ENCODE data around the gene METTL27.
"Not testable (repeated sequence)": the region's sequence is repeated elsewhere in the genome, so short reads cannot be mapped to it uniquely, and the experiment has no call there.

METTL27 gene

DNA sequence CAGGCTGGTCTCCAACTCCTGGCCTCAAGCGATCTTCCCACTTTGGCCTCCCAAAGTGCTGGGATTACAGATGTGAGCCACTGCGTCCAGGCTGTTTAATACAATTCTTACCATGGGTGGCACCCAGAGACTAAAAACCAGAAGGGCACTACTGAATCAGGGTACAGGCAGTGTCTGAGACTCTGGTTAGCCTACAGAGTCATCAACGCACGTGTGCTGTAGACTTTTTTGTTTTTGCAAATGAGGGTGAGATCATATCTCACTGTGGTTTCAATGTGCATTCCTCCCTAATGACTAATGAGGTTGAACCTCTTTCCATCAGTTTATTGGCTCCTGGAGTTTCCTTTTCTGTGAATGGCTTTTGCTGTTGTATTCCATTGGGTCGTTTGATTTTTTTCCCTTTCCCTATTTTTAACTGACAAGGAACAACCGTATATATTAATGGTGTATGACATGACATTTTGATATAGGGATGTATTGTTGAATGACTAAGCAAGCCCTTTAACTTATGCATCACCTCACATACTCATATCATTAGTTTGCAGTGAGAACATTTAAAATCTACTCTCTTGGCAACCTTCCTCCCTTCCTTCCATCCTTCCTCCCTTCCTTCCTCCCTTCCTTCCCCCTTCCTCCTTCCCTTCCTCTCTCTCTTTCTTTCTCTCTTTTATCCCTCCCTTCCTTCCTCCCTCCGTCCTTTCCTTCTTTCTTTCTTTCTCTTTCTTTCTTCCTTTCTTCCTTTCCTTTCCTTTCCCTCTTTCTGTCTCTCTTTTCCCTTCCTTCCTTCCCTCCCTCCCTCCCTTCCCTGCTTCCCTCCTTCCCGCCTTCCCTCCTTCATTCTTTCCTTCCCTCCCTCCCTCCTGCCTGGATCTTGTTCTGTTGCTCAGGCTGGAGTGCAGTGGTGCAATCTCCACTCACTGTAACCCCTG lies 9.4 kb upstream of the METTL27 start:
- H3K9me3 ChIP-seq, result no peaks in the 10 kb centered on the region
- H3K4me2 ChIP-seq, result no peak overlapping the region
- TF ChIP-seq Cebpa-rat (IDR thresholded peaks at IDR 0.05), result no peak
- no peaks in the 10 kb centered on the region for H3K36me3 ChIP-seq
- H3K27me3 ChIP-seq, result peaks cover 27% of the 10 kb centered on the region
- no peak overlapping the region for H3K9ac ChIP-seq
- H3K4me3 ChIP-seq, result no peak overlapping the region
- H3K27ac ChIP-seq, result no peak overlapping the region
- H4K20me1 ChIP-seq, result no peaks in the 10 kb centered on the region
- H3K4me1 ChIP-seq, result peaks cover 26% of the 10 kb centered on the region

DNA sequence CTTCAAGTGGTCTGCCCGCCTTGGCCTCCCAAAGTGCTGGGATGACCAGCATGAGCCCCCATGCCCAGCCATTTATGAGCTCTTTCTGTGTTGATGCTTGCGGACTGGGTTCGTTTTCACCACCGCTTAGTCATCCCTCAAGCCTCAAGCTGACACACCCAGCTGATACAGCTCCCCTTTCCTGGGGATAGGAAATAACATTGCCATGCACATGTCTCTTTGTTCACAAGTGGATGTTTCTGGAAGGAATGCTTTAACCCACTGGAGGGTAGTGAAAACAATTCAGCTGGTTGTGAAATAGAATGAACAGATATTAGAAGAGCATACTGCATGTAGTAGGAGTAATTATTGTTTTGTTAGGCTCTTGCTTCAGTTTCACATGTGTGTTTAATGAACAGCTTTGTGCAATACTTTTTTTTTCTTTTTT lies 8.5 kb upstream of the METTL27 start:
- Histone ChIP-seq H3K27ac (no peak overlapping the region), H3K9ac (no peak overlapping the region), H3K4me2 (no peak overlapping the region)

DNA sequence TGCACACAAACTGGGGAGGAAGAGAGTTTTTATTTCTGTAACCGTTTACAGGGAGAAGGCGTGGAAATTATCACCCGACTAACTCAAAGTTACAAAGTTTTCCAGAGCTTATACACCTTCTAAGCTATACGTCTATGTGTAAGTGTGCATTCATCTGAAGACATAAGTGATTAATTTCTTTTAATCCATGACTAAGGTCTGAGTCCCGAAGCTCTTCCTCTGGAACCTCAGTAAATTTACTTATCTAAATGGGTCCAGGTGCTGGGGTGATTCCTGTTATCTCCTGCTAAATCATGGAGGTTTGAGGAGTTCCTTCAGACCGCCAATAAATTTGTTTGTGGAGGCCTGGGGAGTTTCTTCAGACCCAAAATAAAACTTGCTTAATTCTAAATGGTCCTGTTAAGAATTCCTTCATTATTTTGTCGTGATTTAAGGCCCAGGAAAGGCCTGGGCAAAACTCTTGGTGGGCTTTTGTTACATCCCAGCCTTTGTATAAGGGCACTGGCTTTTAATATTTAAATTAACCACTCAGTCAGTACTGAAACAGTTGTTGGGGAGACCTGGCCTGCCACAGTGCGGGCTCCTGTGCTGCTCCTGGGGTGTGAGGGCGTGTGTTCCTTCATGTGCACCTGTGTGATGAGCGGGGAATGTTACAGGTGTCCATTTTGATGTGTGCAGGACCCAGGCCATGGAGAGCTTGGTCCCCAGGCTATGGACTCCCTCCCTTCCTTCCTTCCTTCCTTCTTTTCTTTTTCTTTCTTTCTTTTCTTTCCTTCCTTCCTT lies 5.8 kb upstream of the METTL27 start:
- no peak overlapping the region for H3K27ac ChIP-seq
- peaks cover 29% of the 10 kb centered on the region for H3K4me1 ChIP-seq
- TF ChIP-seq Cebpa-rat (IDR thresholded peaks at IDR 0.05), result no peak

More for the DNA sequence above, 8.5 kb upstream of the METTL27 start:
- no peaks in the 10 kb centered on the region for H4K20me1 ChIP-seq
- TF ChIP-seq Cebpa-rat (IDR thresholded peaks at IDR 0.05), result no peak
- no peaks in the 10 kb centered on the region for H3K36me3 ChIP-seq
- H3K9me3 ChIP-seq, result no peaks in the 10 kb centered on the region
- peaks cover 21% of the 10 kb centered on the region for H3K4me1 ChIP-seq
- H3K27me3 ChIP-seq, result peaks cover 27% of the 10 kb centered on the region
- H3K4me3 ChIP-seq, result no peak overlapping the region

DNA sequence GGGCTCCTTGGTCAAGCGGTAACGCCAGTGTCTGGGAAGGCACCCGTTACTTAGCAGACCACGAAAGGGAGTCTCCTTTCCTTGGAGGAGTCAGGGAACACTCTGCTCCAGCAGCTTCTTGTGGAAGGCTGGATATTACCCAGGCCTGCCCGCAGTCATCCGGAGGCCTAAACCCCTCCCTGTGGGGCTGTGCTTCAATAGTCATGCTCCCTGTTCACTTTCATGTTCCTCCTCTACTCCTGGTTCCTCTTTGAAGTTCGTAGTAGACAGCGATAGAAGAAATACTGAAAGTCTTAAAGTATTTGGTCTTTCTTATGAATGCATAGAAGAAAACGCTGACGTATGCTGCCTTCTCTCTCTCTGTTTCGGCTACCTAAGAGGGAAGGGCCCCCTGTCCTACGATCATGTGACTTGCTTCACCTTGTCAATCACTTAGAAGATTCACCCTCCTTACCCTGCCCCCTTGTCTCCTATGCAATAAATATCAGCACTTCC lies 3.4 kb upstream of the METTL27 start:
- not testable (repeated sequence) for H3K27me3 ChIP-seq, H3K4me2 ChIP-seq, H4K20me1 ChIP-seq, H3K9me3 ChIP-seq, H3K4me3 ChIP-seq, H3K9ac ChIP-seq, H3K36me3 ChIP-seq, H3K27ac ChIP-seq
- peaks cover 42% of the 10 kb centered on the region for H3K4me1 ChIP-seq

More for the DNA sequence above, 5.8 kb upstream of the METTL27 start:
- H3K36me3 ChIP-seq, result no peaks in the 10 kb centered on the region
- no peak overlapping the region for H3K4me3 ChIP-seq
- no peak overlapping the region for H3K9ac ChIP-seq
- peaks cover under 1% of the 10 kb centered on the region for H3K27me3 ChIP-seq
- no peaks in the 10 kb centered on the region for H3K9me3 ChIP-seq
- H4K20me1 ChIP-seq, result no peaks in the 10 kb centered on the region
- H3K4me2 ChIP-seq, result no peak overlapping the region

DNA sequence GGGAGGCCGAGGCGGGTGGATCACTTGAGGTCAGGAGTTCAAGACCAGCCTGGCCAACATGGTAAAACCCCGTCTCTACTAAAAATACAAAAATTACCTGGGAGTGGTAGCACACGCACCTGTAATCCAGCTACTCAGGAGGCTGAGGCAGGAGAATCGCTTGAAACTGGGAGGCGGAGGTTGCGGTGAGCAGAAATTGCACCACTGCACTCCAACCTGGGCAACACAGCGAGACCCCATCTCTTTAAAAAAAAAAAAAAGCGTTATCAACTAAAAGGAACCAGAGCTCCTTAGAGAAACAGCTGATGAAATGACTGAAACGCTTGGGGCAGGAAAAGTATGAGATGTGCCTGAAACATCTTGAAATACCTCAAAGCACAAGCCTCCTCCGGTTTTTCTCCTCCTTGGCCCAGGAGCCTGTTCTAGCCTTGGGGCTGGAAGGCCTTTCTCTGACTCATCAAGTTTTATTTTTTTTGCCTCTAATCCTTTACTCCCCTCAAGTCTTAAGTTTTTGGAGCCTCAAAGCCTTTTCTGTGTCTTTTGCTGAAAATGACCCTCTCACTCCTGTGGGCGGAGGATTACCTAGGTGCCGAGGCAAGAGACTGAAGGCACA lies 2.6 kb upstream of the METTL27 start:
- Histone ChIP-seq H3K9ac (no peak overlapping the region), H4K20me1 (no peaks in the 10 kb centered on the region), H3K4me1 (peaks cover 39% of the 10 kb centered on the region), H3K27ac (no peak overlapping the region), H3K4me2 (no peak overlapping the region), H3K9me3 (no peaks in the 10 kb centered on the region), H3K27me3 (no peaks in the 10 kb centered on the region), H3K4me3 (no peak overlapping the region), H3K36me3 (no peaks in the 10 kb centered on the region)
- TF ChIP-seq Cebpa-rat (IDR thresholded peaks at IDR 0.05), result no peak

DNA sequence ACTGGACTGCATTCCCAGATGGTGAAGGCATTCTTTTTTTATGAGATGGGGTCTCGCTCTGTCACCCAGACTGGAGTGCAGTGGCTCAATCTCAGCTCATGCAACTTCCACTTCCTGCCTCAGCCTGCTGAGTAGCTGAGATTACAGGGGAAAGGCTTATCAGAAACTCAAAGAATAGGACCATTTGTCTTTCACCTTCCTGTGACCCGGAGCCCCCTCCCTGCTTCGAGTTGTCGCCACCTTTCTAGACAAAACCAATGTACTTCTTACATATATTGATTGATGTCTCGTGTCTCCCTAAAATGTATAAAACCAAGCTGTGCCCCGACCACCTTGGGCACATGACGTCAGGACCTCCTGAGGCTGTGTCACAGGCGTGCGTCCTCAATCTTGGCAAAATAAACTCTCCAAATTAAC lies 1.8 kb upstream of the METTL27 start:
- peaks cover 31% of the 10 kb centered on the region for H3K4me1 ChIP-seq
- no peaks in the 10 kb centered on the region for H3K27me3 ChIP-seq
- no peak overlapping the region for H3K4me3 ChIP-seq
- H4K20me1 ChIP-seq, result no peaks in the 10 kb centered on the region
- H3K9me3 ChIP-seq, result no peaks in the 10 kb centered on the region
- peak overlapping the region; percentile 87 for H3K4me2 ChIP-seq
- no peak overlapping the region for H3K27ac ChIP-seq
- TF ChIP-seq Cebpa-rat (IDR thresholded peaks at IDR 0.05), result no peak
- no peak overlapping the region for H3K9ac ChIP-seq
- no peaks in the 10 kb centered on the region for H3K36me3 ChIP-seq

DNA sequence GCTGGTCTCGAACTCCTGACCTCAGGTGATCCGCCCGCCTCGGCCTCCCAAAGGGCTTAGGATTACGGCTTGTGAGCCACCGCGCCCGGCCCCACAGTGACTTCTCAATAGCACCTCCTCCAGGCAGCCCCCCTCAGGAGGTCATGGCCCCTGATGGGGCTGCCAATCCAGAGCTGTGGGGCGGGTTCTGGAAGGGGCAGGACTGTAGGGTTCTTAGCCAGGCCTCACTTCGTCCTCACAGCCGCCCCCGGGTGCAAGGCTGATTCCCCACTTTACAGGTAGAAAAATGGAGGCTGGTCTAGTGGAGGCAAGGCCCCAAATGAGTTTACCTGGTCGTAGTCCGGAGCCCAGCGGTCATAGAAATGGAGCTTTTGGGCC lies 638 bp downstream of the METTL27 start:
- Histone ChIP-seq H3K36me3 (no peaks in the 10 kb centered on the region), H3K9ac (peak overlapping the region; percentile 73; the same call in 1 of the 2 replicates), H3K4me2 (peak overlapping the region; percentile 88), H3K4me3 (peak overlapping the region; percentile 65), H4K20me1 (no peaks in the 10 kb centered on the region), H3K4me1 (peaks cover 28% of the 10 kb centered on the region), H3K9me3 (no peaks in the 10 kb centered on the region), H3K27ac (0 out of 2 replicates have a peak overlapping the region, but pooled peaks have one; percentile 67), H3K27me3 (no peaks in the 10 kb centered on the region)
- TF ChIP-seq Cebpa-rat (IDR thresholded peaks at IDR 0.05), result no peak

DNA sequence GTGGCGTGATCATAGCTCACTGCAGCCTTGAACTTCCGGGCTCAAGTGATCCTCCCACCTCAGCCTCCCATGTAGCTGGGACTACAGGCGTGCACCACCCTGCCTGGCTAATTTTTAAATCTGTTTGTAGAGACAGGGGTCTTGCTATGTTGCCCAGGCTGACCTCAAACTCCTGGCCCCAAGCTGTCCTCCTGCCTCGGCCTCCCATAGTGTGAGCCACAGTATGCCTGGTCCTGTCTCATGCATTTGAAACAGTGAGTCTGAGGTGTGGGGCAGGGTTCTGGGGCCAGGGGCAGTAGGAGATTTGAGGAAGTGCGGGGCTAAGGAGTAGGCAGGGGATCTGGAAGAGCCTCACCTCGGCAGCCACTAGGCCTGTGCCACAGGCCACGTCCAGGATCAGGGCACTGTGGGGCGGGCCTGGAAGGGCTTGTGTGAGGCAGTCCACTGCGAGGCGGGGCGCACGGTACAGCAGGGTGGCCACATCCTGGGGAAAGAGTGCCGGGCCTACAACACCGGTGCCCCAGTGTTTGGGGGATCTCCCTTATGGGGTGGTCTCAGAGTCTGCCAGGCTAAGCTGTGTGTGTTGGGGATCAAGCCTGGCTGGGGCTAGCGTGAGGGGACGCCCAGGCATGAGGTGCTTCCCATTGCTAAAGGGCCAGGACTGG lies 1.5 kb downstream of the METTL27 start:
- Histone ChIP-seq H3K36me3 (no peaks in the 10 kb centered on the region), H3K27ac (no peak overlapping the region), H3K27me3 (no peaks in the 10 kb centered on the region), H3K4me1 (peaks cover 28% of the 10 kb centered on the region), H3K4me2 (no peak overlapping the region), H3K4me3 (no peak overlapping the region), H3K9ac (no peak overlapping the region), H4K20me1 (no peaks in the 10 kb centered on the region), H3K9me3 (no peaks in the 10 kb centered on the region)
- no peak for TF ChIP-seq Cebpa-rat (IDR thresholded peaks at IDR 0.05)
